Loucy (cell line): ENCODE data around the gene DYNLT4.

Experiments
- CTCF ChIP-seq: fragments of 200-600 bp; sonication (generic); conservative IDR thresholded peaks from 2 replicates; pipeline ENCODE4 v1.5.1; 2014; ENCODE audit warnings: mild to moderate bottlenecking, antibody characterized with exemption, low read length
- EZH2phosphoT487 ChIP-seq: fragments of 200-600 bp; IDR thresholded peaks from 2 replicates; pipeline ENCODE4 v1.6.1; 2018; ENCODE audit warnings: antibody characterized with exemption, mild to moderate bottlenecking, moderate library complexity, borderline replicate concordance

GRCh38 chr1:44786138-44786840 lies 20.9 kb downstream of the DYNLT4 start:
- TF ChIP-seq CTCF (peak; percentile 75), EZH2phosphoT487 (no peak)
